ENCODE data around the gene EXD1. TPM values are rescaled to one million over a fixed set of nuclear protein-coding genes. Genes with fewer than 3 reads are reported as not detected.

EXD1 gene
- total and polyA plus RNA-seq, 2 experiments from 2014 or later = 0.07 TPM; not detected in 1

DNA sequence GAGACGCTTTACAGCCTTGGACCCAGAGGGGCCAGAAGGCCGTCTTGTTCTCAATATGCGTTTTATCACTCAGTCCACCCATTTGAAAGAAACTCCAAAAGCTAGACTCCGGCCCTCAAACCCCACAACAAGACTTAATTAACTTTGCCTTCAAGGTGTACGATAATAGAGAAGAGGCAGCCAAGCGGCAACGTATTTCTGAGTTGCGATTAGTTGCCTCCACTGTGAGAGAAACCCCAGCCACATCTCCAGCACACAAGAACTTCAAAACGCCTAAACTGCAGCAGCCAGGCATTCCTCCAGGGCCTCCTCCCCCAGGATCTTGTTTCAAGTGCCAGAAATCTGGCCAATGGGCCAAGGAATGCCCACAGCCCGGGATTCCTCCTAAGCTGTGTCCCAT lies 97.1 kb downstream of the EXD1 start:
- Histone ChIP-seq H3K27me3 (ENCODE audit: insufficient read depth) (no peaks in the 10 kb centered on the region), H3K4me1 (ENCODE audit: insufficient read depth) (no peaks in the 10 kb centered on the region), H3K9me2 (ENCODE audit: insufficient read depth) (no peaks in the 10 kb centered on the region), H2AFZ (0 out of 2 replicates have a peak overlapping the region, but pooled peaks have one; percentile 32), H3K4me2 (no peak overlapping the region), H3F3A (replicated peaks; ENCODE audit: low read depth) (no peaks in the 10 kb centered on the region), H3K27ac (ENCODE audit: low read depth) (no peak overlapping the region), H3K4me3 (no peak overlapping the region), H3K79me2 (replicated peaks; ENCODE audit: insufficient read depth) (no peaks in the 10 kb centered on the region), H4K20me1 (replicated peaks; ENCODE audit: insufficient read depth) (no peaks in the 10 kb centered on the region), H3K36me3 (ENCODE audit: insufficient read depth) (no peaks in the 10 kb centered on the region)
- H3K27me3 Mint-ChIP-seq (ENCODE audit: insufficient read depth, low read depth, poor library complexity) = peaks cover 8% of the 10 kb centered on the region
- H3K9me3 Mint-ChIP-seq = peaks cover 3% of the 10 kb centered on the region; the same call in 1 of the 3 replicates
- TF ChIP-seq, protein P1, sequence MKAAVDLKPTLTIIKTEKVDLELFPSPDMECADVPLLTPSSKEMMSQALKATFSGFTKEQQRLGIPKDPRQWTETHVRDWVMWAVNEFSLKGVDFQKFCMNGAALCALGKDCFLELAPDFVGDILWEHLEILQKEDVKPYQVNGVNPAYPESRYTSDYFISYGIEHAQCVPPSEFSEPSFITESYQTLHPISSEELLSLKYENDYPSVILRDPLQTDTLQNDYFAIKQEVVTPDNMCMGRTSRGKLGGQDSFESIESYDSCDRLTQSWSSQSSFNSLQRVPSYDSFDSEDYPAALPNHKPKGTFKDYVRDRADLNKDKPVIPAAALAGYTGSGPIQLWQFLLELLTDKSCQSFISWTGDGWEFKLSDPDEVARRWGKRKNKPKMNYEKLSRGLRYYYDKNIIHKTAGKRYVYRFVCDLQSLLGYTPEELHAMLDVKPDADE (IDR thresholded peaks at IDR 0.05) = no peak
- no peak for TF ChIP-seq ZNF331 (CRISPR knock-in tag; IDR thresholded peaks at IDR 0.05; ENCODE audit: low read depth)
- no peak for TF ChIP-seq STAT1 (IDR thresholded peaks at IDR 0.05; ENCODE audit: unreplicated experiment)
- TF ChIP-seq CREB1 (CRISPR knock-in tag; IDR thresholded peaks at IDR 0.05; ENCODE audit: low read depth) = no peak
- TF ChIP-seq NANOG (IDR thresholded peaks at IDR 0.05; ENCODE audit: borderline replicate concordance) = no peak
- TF ChIP-seq, protein P2, sequence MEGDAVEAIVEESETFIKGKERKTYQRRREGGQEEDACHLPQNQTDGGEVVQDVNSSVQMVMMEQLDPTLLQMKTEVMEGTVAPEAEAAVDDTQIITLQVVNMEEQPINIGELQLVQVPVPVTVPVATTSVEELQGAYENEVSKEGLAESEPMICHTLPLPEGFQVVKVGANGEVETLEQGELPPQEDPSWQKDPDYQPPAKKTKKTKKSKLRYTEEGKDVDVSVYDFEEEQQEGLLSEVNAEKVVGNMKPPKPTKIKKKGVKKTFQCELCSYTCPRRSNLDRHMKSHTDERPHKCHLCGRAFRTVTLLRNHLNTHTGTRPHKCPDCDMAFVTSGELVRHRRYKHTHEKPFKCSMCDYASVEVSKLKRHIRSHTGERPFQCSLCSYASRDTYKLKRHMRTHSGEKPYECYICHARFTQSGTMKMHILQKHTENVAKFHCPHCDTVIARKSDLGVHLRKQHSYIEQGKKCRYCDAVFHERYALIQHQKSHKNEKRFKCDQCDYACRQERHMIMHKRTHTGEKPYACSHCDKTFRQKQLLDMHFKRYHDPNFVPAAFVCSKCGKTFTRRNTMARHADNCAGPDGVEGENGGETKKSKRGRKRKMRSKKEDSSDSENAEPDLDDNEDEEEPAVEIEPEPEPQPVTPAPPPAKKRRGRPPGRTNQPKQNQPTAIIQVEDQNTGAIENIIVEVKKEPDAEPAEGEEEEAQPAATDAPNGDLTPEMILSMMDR (conservative IDR thresholded peaks at IDR 0.05; ENCODE audit: low read depth in 2 of 2) = no peak
- TF ChIP-seq POLR2AphosphoS5 (IDR thresholded peaks at IDR 0.05; ENCODE audit: low read depth) = no peak
- TF ChIP-seq EZH2phosphoT487 (IDR thresholded peaks at IDR 0.05; ENCODE audit: unreplicated experiment) = no peak
- no peak for TF ChIP-seq EZH2 (IDR thresholded peaks at IDR 0.05; ENCODE audit: low read depth, unreplicated experiment)
- no peak for TF ChIP-seq JUNB (IDR thresholded peaks at IDR 0.05; ENCODE audit: unreplicated experiment)
- TF ChIP-seq, protein P3, sequence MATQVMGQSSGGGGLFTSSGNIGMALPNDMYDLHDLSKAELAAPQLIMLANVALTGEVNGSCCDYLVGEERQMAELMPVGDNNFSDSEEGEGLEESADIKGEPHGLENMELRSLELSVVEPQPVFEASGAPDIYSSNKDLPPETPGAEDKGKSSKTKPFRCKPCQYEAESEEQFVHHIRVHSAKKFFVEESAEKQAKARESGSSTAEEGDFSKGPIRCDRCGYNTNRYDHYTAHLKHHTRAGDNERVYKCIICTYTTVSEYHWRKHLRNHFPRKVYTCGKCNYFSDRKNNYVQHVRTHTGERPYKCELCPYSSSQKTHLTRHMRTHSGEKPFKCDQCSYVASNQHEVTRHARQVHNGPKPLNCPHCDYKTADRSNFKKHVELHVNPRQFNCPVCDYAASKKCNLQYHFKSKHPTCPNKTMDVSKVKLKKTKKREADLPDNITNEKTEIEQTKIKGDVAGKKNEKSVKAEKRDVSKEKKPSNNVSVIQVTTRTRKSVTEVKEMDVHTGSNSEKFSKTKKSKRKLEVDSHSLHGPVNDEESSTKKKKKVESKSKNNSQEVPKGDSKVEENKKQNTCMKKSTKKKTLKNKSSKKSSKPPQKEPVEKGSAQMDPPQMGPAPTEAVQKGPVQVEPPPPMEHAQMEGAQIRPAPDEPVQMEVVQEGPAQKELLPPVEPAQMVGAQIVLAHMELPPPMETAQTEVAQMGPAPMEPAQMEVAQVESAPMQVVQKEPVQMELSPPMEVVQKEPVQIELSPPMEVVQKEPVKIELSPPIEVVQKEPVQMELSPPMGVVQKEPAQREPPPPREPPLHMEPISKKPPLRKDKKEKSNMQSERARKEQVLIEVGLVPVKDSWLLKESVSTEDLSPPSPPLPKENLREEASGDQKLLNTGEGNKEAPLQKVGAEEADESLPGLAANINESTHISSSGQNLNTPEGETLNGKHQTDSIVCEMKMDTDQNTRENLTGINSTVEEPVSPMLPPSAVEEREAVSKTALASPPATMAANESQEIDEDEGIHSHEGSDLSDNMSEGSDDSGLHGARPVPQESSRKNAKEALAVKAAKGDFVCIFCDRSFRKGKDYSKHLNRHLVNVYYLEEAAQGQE (IDR thresholded peaks at IDR 0.05; ENCODE audit: unreplicated experiment) = no peak
- no peak for TF ChIP-seq ZNF462 (CRISPR knock-in tag; IDR thresholded peaks at IDR 0.05)
- TF ChIP-seq ZNF114 (CRISPR knock-in tag; IDR thresholded peaks at IDR 0.05) = no peak
- H3K4me3 Mint-ChIP-seq = no peak overlapping the region
- ATAC-seq (no peak), DNase-seq (ENCODE audit: low spot score) (no peak)
- H3K27ac Mint-ChIP-seq = no peak overlapping the region
- no peaks in the 10 kb centered on the region for H3K4me1 Mint-ChIP-seq
- no peaks in the 10 kb centered on the region for H3K36me3 Mint-ChIP-seq (ENCODE audit: low read depth)

Data from GM23338 (cell line).